HG03108 (cell line): Measurements from ENCODE around the gene ZNF831.

ENCODE experiments used
- ATAC-seq: cut with Tn5 transposase; IDR thresholded peaks from one replicate; pipeline ENCODE4 v1.9.1; 2021; ENCODE audit warnings: moderate library complexity; ENCODE audit not compliant: unreplicated experiment

ZNF831 gene

GRCh38 chr20:59139998-59140397, 23.6 kb upstream of the ZNF831 start:
- ATAC-seq, result no peak

- no peak for ATAC-seq
Observed at GRCh38 chr20:59141818-59142581, 21.6 kb upstream of the ZNF831 start.

DNA sequence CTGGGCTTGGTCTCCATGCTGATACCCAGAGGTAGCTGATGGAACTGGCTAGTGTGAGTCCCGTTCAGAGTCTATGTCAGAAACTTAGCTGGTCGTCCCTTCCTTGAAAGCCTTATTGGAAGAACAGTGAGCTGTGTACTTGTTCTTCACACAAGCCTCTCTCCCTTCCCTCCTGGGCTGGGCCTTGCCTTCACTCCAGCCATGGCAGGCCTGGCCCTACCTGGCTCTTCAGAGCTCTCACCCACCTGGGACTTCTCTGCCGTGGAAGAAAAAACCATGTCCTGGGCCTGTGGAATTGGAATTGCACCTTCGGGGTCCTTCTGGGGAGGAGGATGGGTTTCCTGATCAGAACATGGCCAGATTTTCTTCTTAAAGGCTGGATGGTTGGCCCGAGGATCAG, 20.3 kb upstream of the ZNF831 start:
- ATAC-seq, result no peak

- ATAC-seq, result no peak
Observed at GRCh38 chr20:59144179-59144830, 19.3 kb upstream of the ZNF831 start.

GRCh38 chr20:59144831-59145196, 18.8 kb upstream of the ZNF831 start:
- ATAC-seq, result no peak

DNA sequence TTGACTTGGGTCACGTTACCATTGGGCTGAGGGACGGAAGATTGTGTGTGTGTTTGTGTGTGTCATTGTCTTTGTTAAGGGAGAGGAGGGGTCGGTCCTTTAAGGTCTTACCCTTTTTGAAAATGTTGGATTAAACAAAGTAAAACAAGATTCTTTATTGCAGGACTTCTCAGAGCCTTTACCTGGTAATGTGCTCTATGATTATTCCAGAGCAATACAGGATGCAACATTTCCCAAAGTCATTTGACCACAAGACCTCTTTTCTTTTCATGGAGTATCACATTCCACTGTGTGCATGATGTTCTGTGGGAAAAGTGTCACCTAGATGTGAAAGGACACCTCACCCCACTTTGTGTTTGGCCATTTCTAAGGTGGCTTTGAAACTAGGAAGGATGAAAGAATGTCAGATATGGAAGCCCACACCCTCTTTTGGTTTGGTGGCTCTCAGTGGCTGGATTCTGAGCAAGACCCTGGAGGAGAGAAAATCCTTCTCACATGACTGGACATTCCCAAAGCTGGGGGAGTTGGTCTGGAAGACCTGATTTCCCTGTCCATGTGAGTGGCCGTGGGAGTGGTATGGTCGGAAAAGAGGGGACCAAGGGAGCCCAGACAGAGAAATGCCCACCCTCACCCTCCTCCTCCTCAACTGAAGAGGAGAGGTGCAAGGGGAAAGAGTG, 18.2 kb upstream of the ZNF831 start:
- no peak for ATAC-seq

- no peak for ATAC-seq
Observed at GRCh38 chr20:59145924-59146779, 17.5 kb upstream of the ZNF831 start.

DNA sequence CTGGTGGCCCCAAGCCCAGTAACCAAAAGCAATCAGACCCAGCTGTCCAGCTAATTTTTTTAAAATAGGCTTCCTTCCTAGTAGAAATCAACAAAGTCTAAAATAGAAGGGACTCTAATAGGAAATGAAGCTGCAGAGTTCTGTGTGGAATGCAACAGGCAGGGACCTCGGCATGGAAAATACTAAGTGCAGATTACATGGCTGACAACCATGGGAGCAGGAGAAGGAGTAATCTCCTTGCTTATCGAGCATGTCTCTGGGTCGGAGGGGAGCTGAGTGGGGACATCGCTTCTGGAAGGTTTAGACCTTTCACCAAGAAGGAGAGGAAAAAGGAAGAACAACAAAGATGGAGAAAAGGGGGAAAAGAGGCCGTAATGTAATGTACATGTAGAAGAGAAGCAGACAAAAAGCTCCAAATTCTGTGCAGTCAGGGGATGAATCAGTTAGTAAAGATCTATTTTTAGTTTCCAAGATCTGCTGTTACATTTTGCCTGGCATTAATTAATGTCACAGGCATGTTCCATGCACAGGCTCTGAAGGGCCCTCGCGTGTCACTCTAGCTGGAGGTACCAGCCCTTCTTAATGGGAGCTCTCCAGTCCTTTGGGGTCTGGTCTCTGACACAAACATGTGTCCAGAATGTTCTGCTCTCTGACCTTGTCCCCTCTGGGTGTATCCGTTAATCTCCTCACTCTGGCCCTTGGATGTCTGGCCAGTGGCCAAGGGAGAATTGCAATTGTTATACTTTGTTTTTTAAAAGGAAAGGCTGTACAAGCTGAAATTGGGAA, 16.6 kb upstream of the ZNF831 start:
- ATAC-seq, result no peak

- no peak for ATAC-seq
Observed at GRCh38 chr20:59147586-59147985, 16.0 kb upstream of the ZNF831 start.

GRCh38 chr20:59148701-59149493, 14.7 kb upstream of the ZNF831 start:
- no peak for ATAC-seq

GRCh38 chr20:59149678-59150504, 13.7 kb upstream of the ZNF831 start:
- no peak for ATAC-seq

DNA sequence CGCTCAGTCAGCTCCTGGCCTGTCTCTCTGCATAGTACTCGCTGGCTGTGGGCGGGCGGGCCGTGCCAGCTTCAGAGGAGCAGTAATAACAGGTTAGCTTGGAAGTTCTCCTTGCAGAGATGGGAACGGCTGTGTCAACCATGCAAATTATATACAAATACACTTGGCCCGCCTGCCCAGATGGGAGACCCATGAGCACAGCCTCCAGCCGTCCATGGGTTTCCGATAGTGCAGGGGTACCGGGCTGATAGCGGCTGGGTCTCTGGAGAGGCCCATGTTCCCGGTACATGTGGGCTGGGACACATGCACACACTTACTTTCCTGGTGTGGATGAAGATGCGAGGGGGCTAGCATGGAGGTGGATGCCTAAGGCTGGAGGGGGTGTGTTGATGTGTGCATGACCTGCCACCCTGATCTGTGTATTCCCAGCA, 12.8 kb upstream of the ZNF831 start:
- no peak for ATAC-seq

GRCh38 chr20:59151391-59151790, 12.2 kb upstream of the ZNF831 start:
- ATAC-seq, result no peak

GRCh38 chr20:59151820-59152219, 11.8 kb upstream of the ZNF831 start:
- no peak for ATAC-seq

GRCh38 chr20:59152559-59153354, 10.9 kb upstream of the ZNF831 start:
- ATAC-seq, result no peak

- ATAC-seq, result no peak
Observed at GRCh38 chr20:59153355-59153681, 10.3 kb upstream of the ZNF831 start.

- ATAC-seq, result no peak
Observed at GRCh38 chr20:59153832-59154231, 9.8 kb upstream of the ZNF831 start.
